AG09319 (cell line): ENCODE data around the gene CPEB4.

ENCODE experiments used
- DNase-seq: peaks from one replicate; pipeline ENCODE4 v3.0.0-alpha.2; 2010; ENCODE audit warnings: low read depth; ENCODE audit errors: extremely low read depth
- TF ChIP-seq, protein P1 (sequence below): IDR thresholded peaks from 2 replicates; pipeline ENCODE4 v1.5.1; 2011; ENCODE audit warnings: low read depth, mild to moderate bottlenecking, inconsistent platforms, low read length, moderate library complexity

The CPEB4 gene

DNA sequence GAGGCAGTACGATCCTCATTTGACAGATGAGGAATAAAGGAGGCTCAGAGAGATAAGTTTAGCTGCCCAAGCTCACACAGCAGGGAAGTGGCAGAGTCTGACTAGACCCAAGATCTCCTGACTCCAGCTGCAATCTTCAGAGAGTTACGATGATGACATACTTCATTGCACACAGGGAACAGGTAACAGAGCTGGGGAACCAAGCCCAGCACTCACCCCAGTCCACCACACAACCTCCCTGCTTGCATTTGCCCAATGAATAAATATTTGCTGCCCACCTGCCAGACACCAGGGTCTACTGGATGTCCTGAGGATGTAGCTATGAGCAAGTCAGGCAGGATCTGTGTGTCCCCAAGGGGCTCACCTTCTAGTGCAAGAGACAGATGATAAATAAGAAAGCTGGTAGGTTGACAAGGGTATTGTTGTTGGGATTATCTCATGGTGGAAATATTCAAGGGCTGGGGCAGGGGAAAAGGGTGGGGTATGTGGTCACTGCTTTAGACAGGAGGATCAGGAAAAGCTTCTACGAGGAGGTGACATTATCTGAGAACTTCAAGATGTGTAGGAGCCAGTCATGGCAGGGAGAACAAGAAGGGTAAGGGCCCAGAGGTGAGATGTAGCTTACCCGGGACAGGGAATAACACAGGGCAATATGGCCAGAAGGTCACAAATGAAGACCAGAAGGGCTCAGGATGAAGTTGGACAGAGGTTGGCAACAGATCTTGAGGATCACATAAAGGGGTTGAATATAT is 28.6 kb upstream of the CPEB4 start:
- TF ChIP-seq, protein P1, sequence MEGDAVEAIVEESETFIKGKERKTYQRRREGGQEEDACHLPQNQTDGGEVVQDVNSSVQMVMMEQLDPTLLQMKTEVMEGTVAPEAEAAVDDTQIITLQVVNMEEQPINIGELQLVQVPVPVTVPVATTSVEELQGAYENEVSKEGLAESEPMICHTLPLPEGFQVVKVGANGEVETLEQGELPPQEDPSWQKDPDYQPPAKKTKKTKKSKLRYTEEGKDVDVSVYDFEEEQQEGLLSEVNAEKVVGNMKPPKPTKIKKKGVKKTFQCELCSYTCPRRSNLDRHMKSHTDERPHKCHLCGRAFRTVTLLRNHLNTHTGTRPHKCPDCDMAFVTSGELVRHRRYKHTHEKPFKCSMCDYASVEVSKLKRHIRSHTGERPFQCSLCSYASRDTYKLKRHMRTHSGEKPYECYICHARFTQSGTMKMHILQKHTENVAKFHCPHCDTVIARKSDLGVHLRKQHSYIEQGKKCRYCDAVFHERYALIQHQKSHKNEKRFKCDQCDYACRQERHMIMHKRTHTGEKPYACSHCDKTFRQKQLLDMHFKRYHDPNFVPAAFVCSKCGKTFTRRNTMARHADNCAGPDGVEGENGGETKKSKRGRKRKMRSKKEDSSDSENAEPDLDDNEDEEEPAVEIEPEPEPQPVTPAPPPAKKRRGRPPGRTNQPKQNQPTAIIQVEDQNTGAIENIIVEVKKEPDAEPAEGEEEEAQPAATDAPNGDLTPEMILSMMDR, result no peak
- DNase-seq, result no peak

DNA sequence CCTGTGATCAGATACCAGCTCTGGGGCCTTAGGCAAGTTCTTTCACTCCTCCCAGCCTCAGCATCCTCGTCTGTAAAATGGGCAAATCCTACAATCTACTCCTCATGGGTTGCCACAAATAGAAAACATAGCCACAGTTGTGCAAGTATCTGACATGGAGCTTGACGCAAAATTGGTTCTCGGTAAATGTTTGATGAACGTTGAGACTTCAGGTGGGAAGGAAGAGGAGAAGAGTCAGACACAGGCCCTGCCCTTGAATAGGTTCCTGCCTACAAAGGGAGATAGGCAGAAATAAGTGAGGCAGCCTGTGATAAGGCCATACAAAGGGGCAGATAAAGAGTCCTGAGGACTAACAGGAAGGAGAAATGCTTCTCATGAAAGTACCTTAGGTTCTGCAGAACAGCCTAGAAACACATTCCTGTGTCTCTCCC is 26.1 kb upstream of the CPEB4 start:
- no peak for DNase-seq
- TF ChIP-seq, protein P1, result no peak

DNA sequence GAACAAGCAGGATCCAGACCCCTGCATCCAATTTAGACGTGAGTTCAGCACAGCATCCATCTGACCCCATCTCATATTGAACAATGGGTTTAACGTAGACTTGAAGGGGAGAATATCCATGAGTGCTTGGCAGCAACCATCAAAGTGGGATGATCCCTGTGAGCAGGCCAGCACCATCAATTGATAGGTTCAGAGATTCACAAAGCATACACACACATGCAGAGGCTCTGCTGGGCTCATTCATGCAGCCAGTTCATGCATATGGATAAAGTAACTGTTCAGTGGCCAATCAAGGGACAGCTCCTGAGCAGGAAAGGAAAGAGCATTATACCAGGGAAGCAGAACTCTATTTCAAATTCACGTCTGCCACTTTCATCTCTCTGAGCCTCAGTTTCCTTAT is 24.8 kb upstream of the CPEB4 start:
- TF ChIP-seq, protein P1, result no peak
- DNase-seq, result no peak

DNA sequence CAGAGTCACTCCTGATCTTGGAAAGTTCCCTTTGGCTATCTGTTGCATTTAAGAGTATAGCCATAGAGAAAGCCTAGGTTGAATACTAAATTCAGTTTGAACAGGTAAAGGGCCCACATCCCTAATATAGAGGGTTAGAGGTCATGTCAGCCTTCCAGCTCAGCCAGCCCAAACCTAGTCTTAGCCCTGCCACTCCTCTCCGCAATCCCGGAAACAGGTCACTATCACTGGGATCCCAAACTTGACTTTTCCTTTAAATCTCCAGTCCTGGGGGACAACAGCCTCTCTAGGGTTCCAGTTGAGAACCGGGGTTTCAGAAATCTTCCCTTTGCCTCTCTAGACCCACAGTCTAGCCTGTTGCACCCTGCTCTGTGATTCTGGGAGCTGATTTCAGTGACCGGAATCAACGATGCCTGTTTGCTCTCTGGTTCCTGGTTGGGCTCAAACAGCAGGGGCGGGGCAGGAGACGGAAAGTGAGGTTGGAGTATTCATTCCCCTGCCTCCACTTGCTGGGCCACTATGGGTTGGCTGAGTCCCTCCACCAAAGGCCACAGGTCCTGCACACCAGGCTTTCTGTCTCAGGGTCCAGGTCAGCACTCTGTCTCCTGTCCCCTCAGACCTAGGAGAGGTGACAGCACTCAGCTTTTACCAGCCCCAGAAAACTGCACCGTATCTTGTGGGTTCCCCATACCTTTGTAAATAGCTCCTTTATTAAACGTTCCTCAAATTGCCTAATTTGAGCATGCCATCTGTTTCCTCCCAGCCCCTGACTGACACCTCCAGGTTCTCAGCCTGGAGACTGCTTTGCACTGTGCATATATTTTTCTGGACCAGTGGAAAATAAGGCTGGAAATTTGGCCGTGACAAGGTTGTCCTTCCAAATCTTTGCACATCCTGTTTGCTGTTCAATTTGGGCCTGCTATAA is 23.8 kb upstream of the CPEB4 start:
- no peak for DNase-seq
- TF ChIP-seq, protein P1, result no peak

DNA sequence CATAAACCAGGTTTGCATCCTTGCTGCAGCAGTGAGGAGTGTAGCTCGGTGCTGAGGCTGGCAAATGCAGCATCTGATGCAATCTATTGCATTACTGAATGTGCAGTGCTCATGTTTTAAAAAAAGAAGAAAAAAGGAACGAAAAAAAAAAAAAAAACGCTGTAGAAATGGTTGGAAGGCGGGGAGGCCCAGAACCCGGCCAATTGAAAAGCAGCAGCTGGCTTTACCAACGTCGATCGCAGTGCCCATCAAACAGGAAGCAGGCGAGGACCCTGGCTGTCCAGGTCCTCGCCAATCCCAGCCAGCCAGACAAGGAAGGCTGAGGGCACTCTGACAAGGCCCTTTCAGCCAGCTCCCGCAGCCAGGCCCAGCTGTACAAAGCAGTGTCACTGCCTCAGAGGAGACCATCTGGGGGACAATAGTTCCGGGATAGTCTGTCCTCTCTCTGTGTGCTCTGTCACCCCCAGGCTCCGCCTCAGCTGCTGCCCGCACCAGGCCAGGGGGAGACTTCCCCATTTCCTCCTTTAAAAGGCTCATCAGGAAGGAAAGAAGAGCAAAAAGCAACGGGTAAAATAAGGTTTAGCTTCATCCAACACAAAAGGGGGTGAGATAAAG is 21.8 kb upstream of the CPEB4 start:
- TF ChIP-seq, protein P1, result no peak

DNA sequence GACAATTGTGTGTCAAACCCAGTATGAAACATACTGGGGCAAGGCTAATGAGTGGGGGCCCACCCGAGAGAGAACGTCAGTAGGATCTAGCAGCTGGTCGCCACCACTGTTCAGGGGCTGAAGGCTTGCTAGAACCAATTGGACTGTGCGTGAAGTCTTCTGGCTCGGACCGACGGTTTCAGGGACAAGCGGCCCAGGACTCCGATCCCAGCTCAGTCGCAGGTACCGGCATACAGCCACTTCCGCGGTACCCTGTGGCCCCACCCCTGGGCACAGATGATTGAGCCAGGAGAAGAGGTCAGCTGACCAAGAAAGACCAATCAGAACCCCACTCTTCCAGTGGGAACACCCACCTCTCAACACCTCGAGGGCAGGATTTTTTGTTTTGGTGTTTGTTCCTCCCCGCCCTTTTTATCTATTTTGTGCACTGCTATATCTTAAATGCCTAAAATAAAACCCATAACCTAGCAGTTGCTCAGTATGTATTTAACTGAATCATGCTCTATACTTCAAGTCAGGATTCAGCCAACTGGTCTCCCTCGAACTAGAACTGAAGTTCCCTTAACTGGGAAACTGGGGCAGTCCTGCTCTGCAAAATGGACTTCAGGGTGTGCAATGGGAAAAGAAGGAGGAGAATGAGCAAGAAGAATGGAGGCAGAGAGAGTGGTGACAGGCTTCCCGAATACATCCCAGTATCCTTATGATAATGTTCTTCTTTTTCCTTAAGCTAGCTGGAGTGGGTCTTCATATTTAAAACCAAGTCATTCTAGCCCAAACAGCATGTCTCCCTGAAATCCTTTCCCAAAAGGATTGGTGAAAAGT is 21.1 kb upstream of the CPEB4 start:
- no peak for DNase-seq
- TF ChIP-seq, protein P1, result no peak

More for the DNA sequence above, 21.8 kb upstream of the CPEB4 start:
- DNase-seq, result no peak
